Esophagus (tissue), 2 donors: ENCODE results near the gene WDR59. TPM values are rescaled to one million over a fixed set of nuclear protein-coding genes. Genes with fewer than 3 reads are reported as not detected.
"Not testable (repeated sequence)": the region's sequence is repeated elsewhere in the genome, so short reads cannot be mapped to it uniquely, and the experiment has no call there.

Source experiments
- H3K27ac ChIP-seq, 2 donors: one replicate each; pipeline ENCODE4 v1.5.1; 2013; ENCODE audit warnings: low read depth in 2 of 2, mild to moderate bottlenecking in 2 of 2, inconsistent platforms in 1 of 2, low read length in 1 of 2, moderate library complexity in 1 of 2
- H3K27me3 ChIP-seq, 2 donors: one replicate each; pipeline ENCODE4 v1.6.1; 2013; ENCODE audit warnings: low read length in 2 of 2, control low read depth in 1 of 2, mild to moderate bottlenecking in 1 of 2; ENCODE audit not compliant: insufficient read depth in 2 of 2, control insufficient read depth in 1 of 2
- H3K36me3 ChIP-seq, 2 donors: one replicate each; pipeline ENCODE4 v1.6.1; 2013; ENCODE audit warnings: low read length in 1 of 2; ENCODE audit not compliant: control insufficient read depth in 2 of 2, insufficient read depth in 2 of 2
- H3K4me1 ChIP-seq, 2 donors: one replicate each; pipeline ENCODE4 v1.6.1; 2013; ENCODE audit warnings: low read length in 1 of 2; ENCODE audit not compliant: control insufficient read depth in 2 of 2, insufficient read depth in 2 of 2
- H3K4me3 ChIP-seq, 2 donors: one replicate each; pipeline ENCODE4 v1.5.1; 2013; ENCODE audit warnings: low read length in 2 of 2, mild to moderate bottlenecking in 2 of 2, low read depth in 1 of 2, moderate library complexity in 1 of 2
- H3K9me3 ChIP-seq, 2 donors: one replicate each; pipeline ENCODE4 v1.6.1; 2013; ENCODE audit warnings: mild to moderate bottlenecking in 2 of 2, low read depth in 1 of 2, low read length in 1 of 2, moderate library complexity in 1 of 2; ENCODE audit not compliant: control insufficient read depth in 2 of 2, insufficient read depth in 1 of 2
- WGBS, 2 donors: extraction: QIAGEN DNeasy Blood & Tissue Kit; methylation state at CpG; one replicate each; pipeline ENCODE4 v1.1.7; 2013; 5-methylcytosine and 5-hydroxymethylcytosine counted together
- polyA plus RNA-seq, 2 donors: library from polyadenylated mRNA; stranded (reverse); fragments of 200-250 nt; gene quantifications; one replicate each; pipeline ENCODE4 v1.2.3, GENCODE V29; 2013
- donor health status: healthy with polysubstance abuse.
- donor health status: Bipolar disorder and iron deficiency.

The WDR59 gene
- polyA plus RNA-seq, 2 donors: 16.1 to 27.6 TPM

DNA sequence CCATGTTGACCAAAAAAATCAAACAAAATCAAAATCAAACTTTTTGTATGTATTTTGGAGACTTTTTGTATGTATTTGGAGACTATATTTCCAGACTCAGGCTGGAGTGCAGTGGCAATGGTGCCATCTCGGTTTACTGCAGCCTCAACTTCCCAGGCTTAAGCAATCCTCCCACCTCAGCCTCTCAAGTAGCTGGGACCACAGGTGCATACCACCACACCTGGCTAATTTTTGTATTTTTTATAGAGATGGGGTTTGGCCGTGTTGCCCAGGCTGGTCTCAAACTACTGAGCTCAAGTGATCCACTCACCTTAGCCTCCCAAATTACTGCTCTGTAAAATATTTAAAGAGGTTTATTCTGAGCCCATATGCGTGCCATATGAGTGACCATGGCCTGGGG lies 4.9 kb upstream of the WDR59 start:
- H3K4me1 ChIP-seq, H3K36me3 ChIP-seq, H3K27ac ChIP-seq, H3K4me3 ChIP-seq, H3K9me3 ChIP-seq, H3K27me3 ChIP-seq: not testable (repeated sequence)
- 89 to 97% methylated on average over 3 of the region's 3 CpGs for WGBS, 2 donors

DNA sequence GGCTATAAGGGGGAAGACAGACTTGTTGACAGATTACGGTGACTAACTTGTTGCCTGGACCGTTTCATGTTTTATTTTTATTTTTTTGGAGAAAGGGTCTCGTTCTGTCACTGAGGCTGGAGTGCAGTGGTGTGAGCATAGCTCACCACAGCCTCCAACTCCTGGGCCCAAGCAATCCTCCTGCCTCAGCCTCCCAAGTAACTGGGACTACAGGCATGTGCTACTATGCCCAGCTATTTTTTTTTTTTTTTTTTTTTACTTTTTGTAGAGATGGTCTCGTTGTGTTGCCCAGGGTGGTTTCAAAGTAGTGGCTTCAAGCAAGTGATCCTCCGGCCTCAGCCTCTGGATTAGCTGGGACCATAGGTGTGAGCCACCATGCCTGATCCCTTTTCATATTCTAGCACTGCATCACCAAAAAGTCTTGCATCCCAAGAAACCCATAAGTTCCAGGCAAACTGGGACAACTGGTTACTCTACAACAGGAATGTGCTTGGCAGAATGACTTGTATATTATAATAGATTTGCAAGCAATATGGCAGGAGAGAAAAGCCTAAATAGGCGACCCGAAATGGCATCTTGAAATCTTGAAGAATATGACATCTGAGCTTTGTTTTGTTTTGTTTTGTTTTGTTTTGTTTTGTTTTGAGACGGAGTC lies 2.2 kb upstream of the WDR59 start:
- 68 to 75% methylated on average over 8 of the region's 8 CpGs for WGBS, 2 donors
- no peaks in the 10 kb centered on the region for H3K27me3 ChIP-seq
- no peak overlapping the region for H3K27ac ChIP-seq
- H3K36me3 ChIP-seq: no peaks in the 10 kb centered on the region
- H3K9me3 ChIP-seq: no peaks in the 10 kb centered on the region
- no peak overlapping the region for H3K4me3 ChIP-seq
- no peaks in the 10 kb centered on the region for H3K4me1 ChIP-seq

DNA sequence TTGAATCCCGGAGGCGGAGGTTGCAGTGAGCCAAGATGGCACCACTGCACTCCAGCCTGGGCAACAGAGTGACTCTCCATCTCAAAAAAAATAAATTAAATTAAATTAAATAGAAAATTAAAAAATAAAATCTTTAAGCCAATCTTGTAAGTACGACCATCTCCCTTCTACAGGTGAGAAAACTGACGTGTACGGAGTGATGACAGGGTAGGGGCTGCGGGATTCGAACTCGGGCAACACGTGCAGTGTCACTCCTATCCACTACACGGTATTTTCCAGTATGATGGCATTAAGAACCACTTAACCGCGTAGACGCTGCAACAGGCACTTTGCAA lies 762 bp downstream of the WDR59 start:
- H3K4me3 ChIP-seq: peak overlapping the region; percentile 85 to 99
- H3K9me3 ChIP-seq: no peaks in the 10 kb centered on the region
- H3K27me3 ChIP-seq: no peaks in the 10 kb centered on the region
- no peaks in the 10 kb centered on the region for H3K4me1 ChIP-seq
- no peaks in the 10 kb centered on the region for H3K36me3 ChIP-seq
- WGBS, 2 donors: 26 to 29% methylated on average over 13 of the region's 13 CpGs
- peak overlapping the region in 1 of 2 donors; percentile 44 for H3K27ac ChIP-seq

DNA sequence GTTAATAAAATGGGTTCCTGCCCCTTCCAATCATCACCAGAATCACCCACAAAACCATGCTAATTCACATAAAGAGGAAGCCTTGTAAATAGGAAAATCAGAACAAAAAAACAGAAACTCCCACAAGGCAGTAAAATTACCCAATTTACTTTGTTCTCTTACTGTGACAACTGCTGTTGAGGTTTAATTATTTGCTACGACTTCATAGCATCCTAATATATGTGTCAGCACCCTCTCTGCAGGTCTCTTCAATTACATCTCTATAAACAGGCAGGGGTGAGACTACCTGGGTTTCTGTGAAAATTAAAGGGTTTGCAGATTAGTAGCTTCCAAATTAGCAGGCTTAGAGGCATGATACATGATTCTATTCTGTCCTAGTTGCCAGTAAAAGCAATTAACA lies 2.7 kb downstream of the WDR59 start:
- Histone ChIP-seq H3K4me1 (no peaks in the 10 kb centered on the region), H3K27me3 (no peaks in the 10 kb centered on the region), H3K4me3 (no peak overlapping the region), H3K27ac (no peak overlapping the region), H3K9me3 (no peaks in the 10 kb centered on the region), H3K36me3 (no peaks in the 10 kb centered on the region)
- WGBS, 2 donors: 67 to 70% methylated on average over 1 of the region's 1 CpG

DNA sequence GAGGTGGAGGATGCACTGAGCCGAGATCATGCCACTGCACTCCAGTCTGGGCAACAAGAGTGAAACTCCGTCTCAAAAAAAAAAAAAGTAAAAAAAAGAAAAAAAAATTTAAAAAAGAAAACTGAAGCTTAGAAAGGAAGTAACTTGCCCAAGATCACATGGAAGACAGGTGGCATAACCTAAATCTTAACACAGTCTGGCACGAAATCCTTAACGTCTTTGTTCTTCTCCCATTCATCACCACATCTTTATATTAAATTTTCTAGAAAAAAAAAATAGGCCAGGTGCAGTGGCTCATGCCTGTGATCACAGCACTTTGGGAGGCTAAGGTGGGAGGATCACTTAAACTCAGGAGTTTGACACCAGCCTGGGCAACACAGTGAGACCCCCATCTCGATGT lies 9.3 kb downstream of the WDR59 start:
- 83 to 91% methylated on average over 5 of the region's 5 CpGs for WGBS, 2 donors
- Histone ChIP-seq H3K27me3 (no peaks in the 10 kb centered on the region), H3K9me3 (no peaks in the 10 kb centered on the region), H3K36me3 (peaks cover 0 to 7% of the 10 kb centered on the region in 2 donors), H3K4me3 (no peak overlapping the region), H3K4me1 (no peaks in the 10 kb centered on the region), H3K27ac (no peak overlapping the region)

DNA sequence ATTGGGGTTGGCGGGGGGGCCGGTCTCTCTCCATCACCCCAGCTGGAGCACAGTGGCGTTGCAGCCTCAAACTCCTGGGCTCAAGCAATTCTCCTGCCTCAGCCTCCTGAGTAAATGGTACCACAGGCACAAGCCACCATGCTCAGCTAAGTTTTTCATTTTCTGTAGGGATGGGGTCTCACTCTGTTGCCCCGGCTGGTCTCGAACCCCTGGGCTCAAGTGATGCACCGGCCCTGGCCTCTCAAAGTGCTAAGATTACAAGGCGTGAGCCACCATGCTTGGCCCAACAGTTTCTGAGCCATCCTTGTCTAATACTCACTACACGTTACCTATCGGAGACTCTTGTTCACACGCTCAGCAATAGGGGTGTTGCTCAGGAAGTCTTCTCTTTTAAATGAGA lies 11.6 kb downstream of the WDR59 start:
- Histone ChIP-seq H3K4me1 (no peaks in the 10 kb centered on the region), H3K4me3 (no peak overlapping the region), H3K27ac (no peak overlapping the region), H3K36me3 (peaks cover 0 to 7% of the 10 kb centered on the region in 2 donors), H3K27me3 (no peaks in the 10 kb centered on the region), H3K9me3 (no peaks in the 10 kb centered on the region)
- WGBS, 2 donors: 88 to 97% methylated on average over 10 of the region's 10 CpGs

DNA sequence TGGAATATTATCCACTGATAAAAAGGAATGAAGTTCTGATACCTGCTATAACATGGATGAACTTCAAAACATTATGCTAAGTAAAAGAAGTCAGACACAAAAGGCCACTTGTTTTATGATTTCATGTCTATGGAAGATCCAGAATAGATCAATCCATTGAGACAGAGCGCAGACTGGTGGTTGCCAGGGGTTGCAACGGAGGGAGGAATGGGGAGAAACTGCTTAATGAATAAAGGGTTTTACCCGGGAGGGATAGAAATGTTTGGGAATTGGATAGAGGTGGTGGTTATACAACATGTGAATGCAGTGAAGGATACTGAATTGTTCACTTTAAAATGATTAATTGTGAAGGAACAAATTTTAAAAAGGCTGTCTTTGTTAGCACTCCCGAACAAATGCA lies 30.2 kb downstream of the WDR59 start:
- 79 to 85% methylated on average over 4 of the region's 4 CpGs for WGBS, 2 donors

DNA sequence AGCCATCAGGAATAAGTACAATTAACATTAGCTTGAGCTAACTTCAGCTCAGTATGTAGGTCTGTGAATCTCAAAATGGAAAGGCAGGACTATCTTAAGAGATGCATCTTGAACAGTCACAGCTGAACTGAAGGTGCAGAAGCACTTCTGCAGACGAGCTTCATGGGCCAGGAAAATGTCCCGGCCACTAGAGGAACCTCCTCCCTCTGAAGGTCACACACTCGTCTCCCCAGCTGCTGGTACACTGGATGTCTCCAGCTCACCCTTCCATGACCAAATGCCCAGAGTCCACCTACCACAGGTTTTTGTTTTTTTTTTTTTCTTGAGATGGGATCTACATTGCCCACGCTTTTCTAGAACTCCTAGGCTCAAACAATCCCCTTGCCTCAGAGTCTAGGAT lies 33.2 kb downstream of the WDR59 start:
- H3K4me3 ChIP-seq: no peak overlapping the region
- WGBS, 2 donors: 80 to 86% methylated on average over 4 of the region's 4 CpGs
- H3K27me3 ChIP-seq: no peaks in the 10 kb centered on the region
- no peaks in the 10 kb centered on the region for H3K4me1 ChIP-seq
- H3K36me3 ChIP-seq: peaks cover 16 to 26% of the 10 kb centered on the region in 2 donors
- no peak overlapping the region for H3K27ac ChIP-seq
- no peaks in the 10 kb centered on the region for H3K9me3 ChIP-seq

More for the DNA sequence above, 30.2 kb downstream of the WDR59 start:
- Histone ChIP-seq H3K27ac (no peak overlapping the region), H3K4me3 (no peak overlapping the region), H3K36me3 (peaks cover 16 to 24% of the 10 kb centered on the region in 2 donors), H3K9me3 (no peaks in the 10 kb centered on the region), H3K27me3 (no peaks in the 10 kb centered on the region), H3K4me1 (no peaks in the 10 kb centered on the region)

DNA sequence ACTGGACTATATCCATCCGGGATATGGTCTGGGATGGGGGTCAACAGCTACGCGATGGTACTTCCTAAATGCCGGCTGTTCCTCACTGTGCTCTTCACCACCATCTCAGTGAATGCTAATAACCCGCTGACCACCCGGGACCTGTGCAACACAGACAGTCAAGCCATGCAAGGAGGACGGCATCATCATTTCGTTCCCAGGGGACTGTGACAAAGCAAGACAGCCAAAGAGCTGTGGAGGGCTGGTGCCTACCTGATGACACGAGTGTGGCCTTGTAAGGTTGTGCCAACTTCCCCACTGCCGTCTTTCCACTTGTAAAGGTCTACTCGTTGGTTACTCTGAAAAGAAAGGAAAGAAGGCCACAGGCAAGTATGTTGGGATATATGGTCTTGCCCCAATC lies 33.7 kb downstream of the WDR59 start:
- Histone ChIP-seq H3K4me3 (no peak overlapping the region), H3K36me3 (peaks cover 14 to 24% of the 10 kb centered on the region in 2 donors), H3K27ac (no peak overlapping the region), H3K4me1 (no peaks in the 10 kb centered on the region), H3K27me3 (no peaks in the 10 kb centered on the region), H3K9me3 (no peaks in the 10 kb centered on the region)
- WGBS, 2 donors: 97 to 98% methylated on average over 11 of the region's 11 CpGs

DNA sequence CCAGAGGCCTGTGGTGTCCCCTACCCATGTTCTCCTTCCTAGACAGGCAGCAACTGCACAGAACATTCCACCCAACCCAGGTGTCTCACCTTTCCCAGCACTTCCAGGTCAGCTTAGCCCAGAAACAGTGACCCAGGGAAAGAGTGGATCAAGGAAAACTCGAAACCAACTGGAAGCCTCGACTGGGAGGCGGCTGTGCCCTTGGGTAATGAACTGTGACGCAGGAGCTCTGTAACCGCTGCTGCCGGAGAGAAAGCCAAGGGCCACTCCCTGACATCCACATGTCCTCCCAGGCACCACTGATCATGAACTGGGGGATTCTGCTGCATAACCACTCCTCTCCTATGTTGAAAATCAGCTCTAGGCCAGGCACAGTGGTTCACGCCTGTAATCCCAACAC lies 34.4 kb downstream of the WDR59 start:
- no peaks in the 10 kb centered on the region for H3K9me3 ChIP-seq
- no peaks in the 10 kb centered on the region for H3K27me3 ChIP-seq
- no peaks in the 10 kb centered on the region for H3K4me1 ChIP-seq
- H3K4me3 ChIP-seq: no peak overlapping the region
- 78 to 88% methylated on average over 7 of the region's 7 CpGs for WGBS, 2 donors
- H3K36me3 ChIP-seq: peaks cover 10 to 21% of the 10 kb centered on the region in 2 donors
- H3K27ac ChIP-seq: no peak overlapping the region
